Keratinocyte (primary cell): ENCODE results near the gene RABGEF1. TPM values are rescaled to one million over a fixed set of nuclear protein-coding genes. Genes with fewer than 3 reads are reported as not detected.

Source experiments
- DNase-seq: peaks from one replicate; pipeline ENCODE4 v3.0.0-alpha.2; 2011; ENCODE audit warnings: low read depth, missing footprints, low spot score
- FAIRE-seq: peaks from 2 replicates; lab custom pipeline; 2011; peaks lifted over from hg19 to GRCh38; lab: Jason Lieb, UNC
- H2AFZ ChIP-seq: 2 replicates; pipeline ENCODE4 v1.6.0; 2012; ENCODE audit warnings: low read length, control low read depth, inconsistent platforms; ENCODE audit not compliant: control insufficient read depth
- H3K27ac ChIP-seq: 2 replicates; pipeline ENCODE4 v1.5.1; 2011; ENCODE audit warnings: low read length; ENCODE audit not compliant: control insufficient read depth, insufficient read depth
- H3K27me3 ChIP-seq: 3 replicates; pipeline ENCODE4 v1.6.0; 2011; ENCODE audit warnings: low read length; ENCODE audit not compliant: control insufficient read depth, insufficient read depth; ENCODE audit errors: extremely low read depth
- H3K36me3 ChIP-seq, 2 experiments: 2 replicates in 1 of 2; 3 replicates in 1 of 2; pipeline ENCODE4 v1.5.1; 2011; ENCODE audit warnings: low read length in 2 of 2, mild to moderate bottlenecking in 1 of 2; ENCODE audit not compliant: control insufficient read depth in 2 of 2, insufficient read depth in 2 of 2; ENCODE audit errors: extremely low read depth in 1 of 2
- H3K4me1 ChIP-seq: 3 replicates; pipeline ENCODE4 v1.5.1; 2011; ENCODE audit warnings: low read length; ENCODE audit not compliant: control insufficient read depth, insufficient read depth; ENCODE audit errors: extremely low read depth
- H3K4me2 ChIP-seq: 3 replicates; pipeline ENCODE4 v1.6.0; 2011; ENCODE audit warnings: low read depth, low read length; ENCODE audit not compliant: control insufficient read depth, insufficient read depth; ENCODE audit errors: extremely low read depth
- H3K4me3 ChIP-seq, 3 experiments: fragments of 200-600 bp in 1 of 3; sonication (generic) in 1 of 3; 2 replicates in 2 of 3; 3 replicates in 1 of 3; pipeline ENCODE4 v1.5.1; 2011 to 2016; ENCODE audit warnings: low read length in 3 of 3, mild to moderate bottlenecking in 3 of 3, control low read depth in 2 of 3, inconsistent platforms in 1 of 3, low read depth in 1 of 3, mixed read lengths in 1 of 3, mixed run types in 1 of 3, moderate library complexity in 1 of 3; ENCODE audit not compliant: control insufficient read depth in 2 of 3, insufficient read depth in 2 of 3; ENCODE audit errors: extremely low read depth in 1 of 3
- H3K79me2 ChIP-seq: 2 replicates; pipeline ENCODE4 v1.6.0; 2012; ENCODE audit warnings: low read length; ENCODE audit not compliant: control insufficient read depth, insufficient read depth
- H3K9ac ChIP-seq: 3 replicates; pipeline ENCODE4 v1.6.0; 2011; ENCODE audit warnings: low read length; ENCODE audit not compliant: control insufficient read depth, insufficient read depth; ENCODE audit errors: extremely low read depth
- H3K9me1 ChIP-seq: 3 replicates; pipeline ENCODE4 v1.6.0; 2011; ENCODE audit warnings: low read length; ENCODE audit not compliant: control insufficient read depth, insufficient read depth; ENCODE audit errors: extremely low read depth
- H3K9me3 ChIP-seq: 2 replicates; pipeline ENCODE4 v1.5.1; 2012; ENCODE audit warnings: low read depth, low read length; ENCODE audit not compliant: control insufficient read depth
- H4K20me1 ChIP-seq: 3 replicates; pipeline ENCODE4 v1.6.0; 2011; ENCODE audit warnings: low read length; ENCODE audit not compliant: control insufficient read depth, insufficient read depth; ENCODE audit errors: extremely low read depth
- CTCF ChIP-seq, 3 experiments: IDR thresholded peaks in 1 of 3; conservative IDR thresholded peaks in 1 of 3; optimal IDR thresholded peaks in 1 of 3; 2 replicates in 2 of 3; 3 replicates in 1 of 3; pipeline versions ENCODE3 to v1.5.1; 2011; ENCODE audit warnings: low read length in 3 of 3, mild to moderate bottlenecking in 3 of 3, moderate library complexity in 2 of 3, control low read depth in 1 of 3, inconsistent platforms in 1 of 3; ENCODE audit not compliant: insufficient read depth in 2 of 3; ENCODE audit errors: extremely low read depth in 1 of 3
- EZH2 ChIP-seq: IDR thresholded peaks from one replicate; pipeline ENCODE4 v1.6.1; 2012; ENCODE audit warnings: inconsistent platforms, mild to moderate bottlenecking, low read length, moderate library complexity
- dilution Hi-C: fragments of 300-500 bp; cut with MboI; formaldehyde crosslinking; loops from one replicate; pipeline ENCODE4 v1.7.0; 2020; ENCODE audit warnings: low sequenced_read_pairs; ENCODE audit not compliant: extremely low pct_ligation_motif_present
- polyA plus RNA-seq, 5 experiments: library from polyadenylated mRNA; depleted of rRNA in 3 of 5; stranded (reverse) in 3 of 5; stranded (forward) in 1 of 5; unstranded in 1 of 5; fragments of >200 nt; gene quantifications; 1 replicate in 1 of 5; 2 replicates in 3 of 5; 3 replicates in 1 of 5; pipeline versions ENCODE4 v1.2.1 to v1.2.3, GENCODE V29; 2011 to 2012; ENCODE audit warnings: missing spikeins in 2 of 5, low read depth in 1 of 5, low replicate concordance in 1 of 5

RABGEF1 gene
- polyA plus RNA-seq, 1 donor (not counting 4 experiments of a cell fraction or from before 2014, with no cell fraction given): 58.2 TPM

- TF ChIP-seq CTCF (optimal IDR thresholded peaks at IDR 0.05 in 1 of 3, IDR thresholded peaks at IDR 0.05 in 1 of 3, conservative IDR thresholded peaks at IDR 0.05 in 1 of 3; ENCODE audit: extremely low read depth in 1 of 3, insufficient read depth in 2 of 3, low read length in 3 of 3) (no peak), EZH2 (no peak)
- no peak overlapping the region for H3K27ac ChIP-seq
- no peaks in the 10 kb centered on the region for H3K27me3 ChIP-seq
- no peak overlapping the region for H3K4me3 ChIP-seq
- H3K9me3 ChIP-seq: no peaks in the 10 kb centered on the region
- H3K4me1 ChIP-seq: no peaks in the 10 kb centered on the region
- FAIRE-seq (no peak), DNase-seq (no peak)
- dilution Hi-C loops: no loop called here
- H3K36me3 ChIP-seq: peaks cover 2 to 8% of the 10 kb centered on the region in 2 experiments
- H3K9ac ChIP-seq: no peak overlapping the region
- no peak overlapping the region for H3K4me2 ChIP-seq
- H2AFZ ChIP-seq: no peak overlapping the region
- H3K9me1 ChIP-seq: no peaks in the 10 kb centered on the region
- no peaks in the 10 kb centered on the region for H4K20me1 ChIP-seq
- peaks cover 6% of the 10 kb centered on the region for H3K79me2 ChIP-seq
Measured at GRCh38 chr7:66734006-66734405, 6.5 kb upstream of the RABGEF1 start.

GRCh38 chr7:66735154-66735553, 5.4 kb upstream of the RABGEF1 start:
- TF ChIP-seq EZH2 (no peak), CTCF (optimal IDR thresholded peaks at IDR 0.05 in 1 of 3, IDR thresholded peaks at IDR 0.05 in 1 of 3, conservative IDR thresholded peaks at IDR 0.05 in 1 of 3; ENCODE audit: extremely low read depth in 1 of 3, insufficient read depth in 2 of 3, low read length in 3 of 3) (no peak)
- Histone ChIP-seq H3K4me1 (peaks cover 6% of the 10 kb centered on the region), H3K9me1 (no peaks in the 10 kb centered on the region), H3K4me3 (no peak overlapping the region), H3K27ac (no peak overlapping the region), H4K20me1 (no peaks in the 10 kb centered on the region), H3K4me2 (no peak overlapping the region), H3K79me2 (peaks cover 17% of the 10 kb centered on the region), H3K36me3 (peaks cover 2 to 8% of the 10 kb centered on the region in 2 experiments), H2AFZ (no peak overlapping the region), H3K9ac (no peak overlapping the region), H3K9me3 (no peaks in the 10 kb centered on the region), H3K27me3 (no peaks in the 10 kb centered on the region)
- DNase-seq (no peak), FAIRE-seq (no peak)
- dilution Hi-C loops: no loop called here
